PC-3 (cell line): ENCODE results near the gene PTPRD.

Experiments used
- CTCF ChIP-seq: fragments of 300-600 bp; sonication (generic); conservative IDR thresholded peaks from 2 replicates; pipeline ENCODE4 v1.5.1; 2017; ENCODE audit warnings: antibody characterized with exemption, low read depth, mild to moderate bottlenecking, low read length
- EZH2 ChIP-seq: fragments of 300-600 bp; sonication (generic); IDR thresholded peaks from one replicate; pipeline ENCODE4 v1.6.1; 2017; ENCODE audit warnings: antibody characterized with exemption, mild to moderate bottlenecking, low read length; ENCODE audit not compliant: unreplicated experiment
- EZH2phosphoT487 ChIP-seq: fragments of 300-600 bp; sonication (generic); IDR thresholded peaks from 2 replicates; pipeline ENCODE4 v1.6.1; 2018; ENCODE audit warnings: mild to moderate bottlenecking, antibody characterized with exemption, low read length, borderline replicate concordance

GRCh38 chr9:10651012-10651411 is 38.2 kb upstream of the PTPRD start:
- no peak for TF ChIP-seq CTCF
- TF ChIP-seq EZH2: no peak
- no peak for TF ChIP-seq EZH2phosphoT487
